ENCODE results near the gene PLA2G6.

- TF ChIP-seq CTCF (IDR thresholded peaks at IDR 0.05): no peak
- no peak for TF ChIP-seq POLR2A (IDR thresholded peaks at IDR 0.05)
- TF ChIP-seq POLR2AphosphoS5 (IDR thresholded peaks at IDR 0.05): no peak
These were observed 94.7 kb downstream of the PLA2G6 start for GRCh38 chr22:38086942-38087341.

All from breast epithelium (tissue), 3 donors.